Upper lobe of left lung (tissue), 4 donors: ENCODE measurements around the gene CELF1.

Experiments used
- POLR2A ChIP-seq, 4 donors: fragments of 450-650 bp; IDR thresholded peaks; one replicate each; pipeline ENCODE4 v1.5.1; 2016 to 2017; ENCODE audit warnings: antibody characterized with exemption in 4 of 4, mild to moderate bottlenecking in 2 of 4
- POLR2AphosphoS5 ChIP-seq, 2 donors: sonication (generic); formaldehyde crosslinking; IDR thresholded peaks; one replicate each; pipeline ENCODE4 v1.5.1; 2017; ENCODE audit warnings: antibody characterized with exemption in 2 of 2
- TF ChIP-seq, protein P1 (sequence below), 6 experiments: fragments of 450-650 bp in 4 of 6; fragments of 200-600 bp in 2 of 6; sonication (generic) in 2 of 6; IDR thresholded peaks; one replicate each; pipeline ENCODE4 v1.5.1; 2016 to 2019; ENCODE audit warnings: antibody characterized with exemption in 6 of 6

DNA sequence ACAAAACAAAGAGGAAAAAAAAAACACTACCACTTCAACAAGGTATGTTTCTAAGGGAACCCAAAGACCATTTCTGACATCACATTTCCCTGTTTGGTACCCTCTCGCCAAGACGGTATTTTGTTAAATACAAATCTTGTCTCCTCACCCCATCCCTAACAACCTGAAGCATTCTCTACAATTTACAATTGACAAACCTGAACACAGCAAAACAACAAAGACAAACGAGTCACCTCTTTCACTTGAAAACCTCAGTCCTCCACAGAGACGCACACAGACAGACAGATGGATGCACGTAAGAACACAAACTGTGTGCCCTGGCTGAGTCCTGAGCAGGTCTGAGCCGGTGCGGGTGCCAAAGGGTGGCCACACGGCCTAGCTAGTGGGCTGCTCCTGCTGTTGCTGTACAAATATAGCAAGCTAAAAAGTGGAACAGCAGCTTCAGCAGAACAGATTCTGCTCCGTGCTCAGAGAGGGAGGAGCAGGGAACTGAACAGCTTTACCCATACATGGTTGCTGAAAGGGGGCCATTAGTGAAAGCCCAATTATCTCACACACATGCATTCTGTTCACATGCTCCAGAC, 28.5 kb downstream of the CELF1 start:
- TF ChIP-seq POLR2A (IDR thresholded peaks at IDR 0.05) (no peak), POLR2AphosphoS5 (IDR thresholded peaks at IDR 0.05) (no peak)
- TF ChIP-seq, protein P1, sequence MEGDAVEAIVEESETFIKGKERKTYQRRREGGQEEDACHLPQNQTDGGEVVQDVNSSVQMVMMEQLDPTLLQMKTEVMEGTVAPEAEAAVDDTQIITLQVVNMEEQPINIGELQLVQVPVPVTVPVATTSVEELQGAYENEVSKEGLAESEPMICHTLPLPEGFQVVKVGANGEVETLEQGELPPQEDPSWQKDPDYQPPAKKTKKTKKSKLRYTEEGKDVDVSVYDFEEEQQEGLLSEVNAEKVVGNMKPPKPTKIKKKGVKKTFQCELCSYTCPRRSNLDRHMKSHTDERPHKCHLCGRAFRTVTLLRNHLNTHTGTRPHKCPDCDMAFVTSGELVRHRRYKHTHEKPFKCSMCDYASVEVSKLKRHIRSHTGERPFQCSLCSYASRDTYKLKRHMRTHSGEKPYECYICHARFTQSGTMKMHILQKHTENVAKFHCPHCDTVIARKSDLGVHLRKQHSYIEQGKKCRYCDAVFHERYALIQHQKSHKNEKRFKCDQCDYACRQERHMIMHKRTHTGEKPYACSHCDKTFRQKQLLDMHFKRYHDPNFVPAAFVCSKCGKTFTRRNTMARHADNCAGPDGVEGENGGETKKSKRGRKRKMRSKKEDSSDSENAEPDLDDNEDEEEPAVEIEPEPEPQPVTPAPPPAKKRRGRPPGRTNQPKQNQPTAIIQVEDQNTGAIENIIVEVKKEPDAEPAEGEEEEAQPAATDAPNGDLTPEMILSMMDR (IDR thresholded peaks at IDR 0.05): no peak
